ENCODE results near the gene UVSSA.

DNA sequence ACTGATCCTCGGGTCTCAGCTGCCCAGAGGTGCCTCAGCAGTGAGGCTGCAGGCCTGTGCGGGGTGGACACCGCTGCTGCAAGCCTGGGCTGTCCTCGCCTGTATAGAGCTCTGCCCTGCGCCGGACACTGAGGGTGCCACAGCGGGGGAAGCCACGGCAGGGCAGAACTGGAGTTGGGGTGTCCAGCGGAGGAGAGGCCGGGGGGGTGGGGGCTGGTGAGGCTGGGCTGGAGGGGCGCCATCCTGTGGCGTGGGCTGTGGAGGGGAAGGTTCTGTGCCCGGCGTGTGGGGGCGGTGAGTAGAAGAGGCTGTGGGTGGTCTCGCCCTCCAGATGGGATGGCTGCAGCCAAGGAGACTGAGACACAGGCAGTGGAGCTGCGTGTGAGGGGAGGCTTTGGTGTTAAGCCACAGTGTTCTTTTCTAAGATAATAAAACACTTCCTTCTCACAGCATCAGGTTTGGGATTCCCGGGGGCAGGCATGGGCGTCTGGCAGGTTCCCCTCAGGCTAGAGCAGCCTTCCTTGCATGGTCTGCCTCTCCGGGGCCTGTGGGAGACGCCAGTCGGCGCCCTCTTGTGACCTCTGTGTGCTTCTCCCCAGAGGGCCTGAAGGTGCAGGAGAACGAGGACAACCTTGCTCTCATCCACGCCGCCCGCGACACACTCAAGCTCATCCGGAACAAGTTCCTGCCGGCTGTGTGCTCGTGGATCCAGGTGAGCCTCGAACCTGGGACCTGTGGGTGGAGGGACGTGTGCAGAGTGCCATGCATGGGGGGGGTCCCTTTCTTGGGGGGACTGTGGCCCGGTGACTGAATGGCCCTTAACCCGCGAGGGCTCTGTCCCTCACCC is 7.4 kb downstream of the UVSSA start:
- TF ChIP-seq, protein P1, sequence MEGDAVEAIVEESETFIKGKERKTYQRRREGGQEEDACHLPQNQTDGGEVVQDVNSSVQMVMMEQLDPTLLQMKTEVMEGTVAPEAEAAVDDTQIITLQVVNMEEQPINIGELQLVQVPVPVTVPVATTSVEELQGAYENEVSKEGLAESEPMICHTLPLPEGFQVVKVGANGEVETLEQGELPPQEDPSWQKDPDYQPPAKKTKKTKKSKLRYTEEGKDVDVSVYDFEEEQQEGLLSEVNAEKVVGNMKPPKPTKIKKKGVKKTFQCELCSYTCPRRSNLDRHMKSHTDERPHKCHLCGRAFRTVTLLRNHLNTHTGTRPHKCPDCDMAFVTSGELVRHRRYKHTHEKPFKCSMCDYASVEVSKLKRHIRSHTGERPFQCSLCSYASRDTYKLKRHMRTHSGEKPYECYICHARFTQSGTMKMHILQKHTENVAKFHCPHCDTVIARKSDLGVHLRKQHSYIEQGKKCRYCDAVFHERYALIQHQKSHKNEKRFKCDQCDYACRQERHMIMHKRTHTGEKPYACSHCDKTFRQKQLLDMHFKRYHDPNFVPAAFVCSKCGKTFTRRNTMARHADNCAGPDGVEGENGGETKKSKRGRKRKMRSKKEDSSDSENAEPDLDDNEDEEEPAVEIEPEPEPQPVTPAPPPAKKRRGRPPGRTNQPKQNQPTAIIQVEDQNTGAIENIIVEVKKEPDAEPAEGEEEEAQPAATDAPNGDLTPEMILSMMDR (IDR thresholded peaks at IDR 0.05; ENCODE audit: low read length): no peak
- TF ChIP-seq EZH2 (optimal IDR thresholded peaks at IDR 0.05; ENCODE audit: low read depth, low read length): no peak

All from MM.1S (cell line).